ENCODE data around the gene CHST11. TPM values are rescaled to one million over a fixed set of nuclear protein-coding genes. Genes with fewer than 3 reads are reported as not detected.

CHST11 gene
- total and polyA plus RNA-seq, 9 of the 15 experiments (the other 6 are each of a cell fraction or from before 2014, with no cell fraction given): 2.3 to 38.7 (median 15.0) TPM

GRCh38 chr12:104769144-104769561 is 312.4 kb downstream of the CHST11 start (continued):
- TF ChIP-seq TARDBP (IDR thresholded peaks at IDR 0.05) (no peak), RBM15 (IDR thresholded peaks at IDR 0.05; ENCODE audit: insufficient read depth, low read length) (no peak), ZNF197 (CRISPR knock-in tag; IDR thresholded peaks at IDR 0.05; ENCODE audit: low read depth) (no peak), SIRT6 (IDR thresholded peaks at IDR 0.05; ENCODE audit: low read depth, low read length) (no peak)

DNA sequence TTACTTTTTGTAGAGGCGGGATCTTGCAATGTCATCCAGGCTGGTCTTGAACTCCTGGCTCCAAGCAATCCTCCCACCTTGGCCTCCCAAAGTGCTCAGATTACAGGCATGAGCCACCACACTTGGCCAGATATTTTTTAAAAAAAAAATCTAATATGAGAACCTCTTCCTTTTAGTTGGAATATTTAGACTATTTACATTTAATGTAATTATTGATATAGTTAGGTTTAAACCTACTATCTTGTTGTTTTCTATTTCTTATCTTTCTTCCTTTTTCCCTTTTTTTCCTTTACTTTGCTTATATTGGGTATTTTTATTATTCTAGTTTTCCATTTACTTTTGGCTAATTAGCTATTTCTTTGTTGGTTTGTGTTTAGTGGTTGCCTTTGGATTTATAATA is 315.6 kb downstream of the CHST11 start:
- TF ChIP-seq ZNF507 (tag; conservative IDR thresholded peaks at IDR 0.05) (peak; percentile 99), ETV6 (IDR thresholded peaks at IDR 0.05; ENCODE audit: borderline replicate concordance in 1 of 2, low read depth in 2 of 2, low read length in 1 of 2) (no peak), ETV6 (CRISPR knock-in tag; IDR thresholded peaks at IDR 0.05; ENCODE audit: borderline replicate concordance) (no peak), ZNF354B (CRISPR knock-in tag; IDR thresholded peaks at IDR 0.05) (peak; percentile 44; the same call in 1 of the 2 replicates), ZNF280A (IDR thresholded peaks at IDR 0.05; ENCODE audit: low read depth, partially characterized antibody) (peak; percentile 48)
- H3K4me2 ChIP-seq (ENCODE audit: insufficient read depth, low read length): no peak overlapping the region
- no peaks in the 10 kb centered on the region for H3K9me1 ChIP-seq (ENCODE audit: control insufficient read depth, insufficient read depth, low read length)
- no peak overlapping the region for H3K4me3 ChIP-seq
- ATAC-seq (no peak), DNase-seq (ENCODE audit: extremely low read depth in 1 of 4, low spot score in 3 of 4) (no peak), FAIRE-seq (no peak)
- no peaks in the 10 kb centered on the region for H3K79me2 ChIP-seq (ENCODE audit: control insufficient read depth, insufficient read depth, low read length)
- no peaks in the 10 kb centered on the region for H3K4me1 ChIP-seq (replicated peaks in 1 of 2; ENCODE audit: control insufficient read depth in 2 of 2, insufficient read depth in 2 of 2, low read length in 2 of 2)
- no peak overlapping the region for H3K9ac ChIP-seq (ENCODE audit: insufficient read depth in 1 of 2, low read depth in 2 of 2, low read length in 2 of 2)
- no TSS peak for BruUV-seq (replicated peaks)
- in situ Hi-C loops (cut with MboI) (no loop called here), intact Hi-C loops (cut with micrococcal nuclease) (no loop called here)
- 17% methylated on average over 1 of the region's 1 CpG for WGBS (ENCODE audit: insufficient coverage, low coverage, missing lambda C conversion rate)
- no peak overlapping the region for H2AFZ ChIP-seq (ENCODE audit: low read depth, low read length)
- no peak overlapping the region for H3K27ac ChIP-seq (ENCODE audit: extremely low read depth, low read depth, low read length)
- H3K36me3 ChIP-seq (ENCODE audit: control insufficient read depth, insufficient read depth, low read length): no peaks in the 10 kb centered on the region
- CTCF ChIA-PET (ENCODE audit: low intra/inter-chr PET ratio): no interaction called here
- H3K27me3 ChIP-seq (ENCODE audit: control insufficient read depth in 2 of 2, insufficient read depth in 2 of 2, low read length in 2 of 2): no peaks in the 10 kb centered on the region; a peak in 1 of 5 replicates
- H3K9me3 ChIP-seq (replicated peaks; ENCODE audit: control insufficient read depth, insufficient read depth, low read depth, low read length): peaks cover 4% of the 10 kb centered on the region; the same call in 1 of the 2 replicates
- POLR2A ChIA-PET: no interaction called here
- no peaks in the 10 kb centered on the region for H4K20me1 ChIP-seq (replicated peaks; ENCODE audit: control insufficient read depth, insufficient read depth, low read length)
